HG02970 (cell line): ENCODE data around the gene KCNJ12.
"Not testable (repeated sequence)": the region's sequence is repeated elsewhere in the genome, so short reads cannot be mapped to it uniquely, and the experiment has no call there.

Experiments used
- ATAC-seq: cut with Tn5 transposase; IDR thresholded peaks from one replicate; pipeline ENCODE4 v1.9.1; 2021; ENCODE audit warnings: mild to moderate bottlenecking, moderate library complexity, moderate number of reproducible peaks; ENCODE audit not compliant: unreplicated experiment, low FRiP score

KCNJ12 gene

DNA sequence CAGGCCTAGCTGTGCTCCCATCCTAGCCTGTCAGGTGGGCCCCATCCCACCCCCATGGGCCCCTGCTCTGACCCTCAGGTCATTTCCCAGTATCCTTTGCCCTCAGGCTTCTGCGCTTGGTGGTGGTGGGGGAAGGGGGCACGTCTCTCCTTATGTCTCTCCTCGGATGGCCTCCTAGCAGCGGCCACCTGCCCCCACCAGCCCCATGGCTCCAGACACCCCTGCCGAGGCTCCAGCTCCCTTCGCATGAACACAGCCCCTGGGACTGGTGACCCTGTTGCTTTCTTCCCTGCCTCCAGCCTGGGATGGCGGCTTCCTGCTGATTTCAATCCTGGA is 27.3 kb upstream of the KCNJ12 start:
- not testable (repeated sequence) for ATAC-seq

DNA sequence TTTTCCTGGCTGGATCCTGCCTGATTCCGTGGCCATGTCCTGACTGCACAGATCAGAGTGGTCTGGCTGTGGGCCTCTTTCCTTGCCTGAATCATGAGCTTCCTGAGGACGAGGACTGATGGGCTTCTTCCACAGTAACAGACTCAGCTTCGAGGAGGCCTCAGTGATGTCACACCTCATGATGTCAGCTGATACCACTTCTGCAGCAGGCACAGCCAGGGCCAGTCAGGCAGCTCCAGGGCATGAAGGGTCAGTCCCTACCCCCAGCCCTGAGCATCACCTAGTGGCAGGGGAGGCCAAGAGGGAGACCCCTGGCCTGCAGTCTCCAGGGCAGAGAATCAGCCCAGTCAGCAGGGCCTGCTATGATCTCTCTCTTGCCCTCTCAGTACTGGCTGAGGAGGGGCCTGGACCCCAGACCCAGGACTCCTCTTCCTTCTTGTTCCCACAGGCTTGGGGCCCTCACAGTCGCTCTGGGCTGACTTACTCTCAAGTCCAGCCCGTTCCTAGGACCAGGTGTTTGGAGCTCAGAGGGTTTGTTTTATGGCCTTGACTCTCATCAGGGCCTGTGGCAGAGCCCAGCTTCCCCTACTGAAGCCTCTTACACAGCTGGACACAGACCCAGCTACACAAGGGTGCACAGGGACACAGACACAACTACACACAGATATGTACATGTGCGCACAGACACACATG is 26.7 kb upstream of the KCNJ12 start:
- ATAC-seq: not testable (repeated sequence)

DNA sequence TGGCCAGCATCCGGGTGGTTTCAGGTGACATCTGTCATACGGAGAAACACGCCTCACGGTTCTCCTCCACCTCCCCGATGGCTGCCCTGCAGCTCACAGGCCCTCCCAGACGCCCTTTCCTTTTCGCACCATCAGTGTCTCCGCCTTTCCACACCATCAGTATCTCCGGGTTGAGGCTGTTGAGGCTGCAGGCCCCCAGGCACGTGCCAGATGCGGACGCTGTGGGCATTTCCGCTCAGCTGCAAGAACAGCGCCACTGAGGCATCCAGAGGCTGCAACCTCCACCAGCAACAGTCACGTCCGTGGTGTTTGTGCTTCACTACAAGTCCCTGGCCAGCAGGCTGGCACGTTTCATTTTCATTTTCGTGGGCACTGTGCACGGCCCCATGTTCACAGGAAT is 25.7 kb upstream of the KCNJ12 start:
- not testable (repeated sequence) for ATAC-seq

DNA sequence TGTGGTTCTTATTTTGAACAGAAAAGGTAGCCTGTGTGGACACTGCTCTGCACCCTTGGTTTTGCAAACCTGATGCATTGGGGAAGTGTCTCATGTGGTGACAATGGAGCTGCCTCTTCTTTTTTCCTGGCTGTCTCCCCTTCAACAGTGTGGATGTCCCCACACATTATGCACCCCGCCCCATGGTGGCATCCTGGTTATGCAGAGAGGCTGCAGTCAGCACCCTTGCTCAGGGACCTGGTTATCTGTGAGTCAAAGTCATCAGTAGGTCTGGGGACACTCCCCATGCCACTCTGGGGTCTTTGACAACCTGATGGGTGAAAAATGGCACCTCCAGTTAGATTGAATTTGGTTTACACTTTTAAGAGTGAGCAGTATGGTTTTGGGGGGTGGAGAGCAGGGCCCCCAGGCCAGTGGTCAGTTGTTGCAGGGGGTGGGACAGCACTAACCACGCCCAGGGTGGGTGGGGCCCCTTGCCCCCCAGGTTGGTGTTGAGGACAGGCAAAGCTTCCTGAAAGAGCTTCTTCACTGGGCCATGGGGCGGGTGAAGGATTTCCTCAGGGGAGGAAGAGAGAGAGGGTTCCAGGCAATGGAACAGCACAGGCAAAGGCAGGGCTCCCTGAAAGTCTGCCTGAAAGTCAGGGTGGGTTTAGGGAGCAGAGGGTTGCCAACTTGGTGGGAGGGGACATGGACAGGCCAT is 24.6 kb upstream of the KCNJ12 start:
- ATAC-seq: no peak

DNA sequence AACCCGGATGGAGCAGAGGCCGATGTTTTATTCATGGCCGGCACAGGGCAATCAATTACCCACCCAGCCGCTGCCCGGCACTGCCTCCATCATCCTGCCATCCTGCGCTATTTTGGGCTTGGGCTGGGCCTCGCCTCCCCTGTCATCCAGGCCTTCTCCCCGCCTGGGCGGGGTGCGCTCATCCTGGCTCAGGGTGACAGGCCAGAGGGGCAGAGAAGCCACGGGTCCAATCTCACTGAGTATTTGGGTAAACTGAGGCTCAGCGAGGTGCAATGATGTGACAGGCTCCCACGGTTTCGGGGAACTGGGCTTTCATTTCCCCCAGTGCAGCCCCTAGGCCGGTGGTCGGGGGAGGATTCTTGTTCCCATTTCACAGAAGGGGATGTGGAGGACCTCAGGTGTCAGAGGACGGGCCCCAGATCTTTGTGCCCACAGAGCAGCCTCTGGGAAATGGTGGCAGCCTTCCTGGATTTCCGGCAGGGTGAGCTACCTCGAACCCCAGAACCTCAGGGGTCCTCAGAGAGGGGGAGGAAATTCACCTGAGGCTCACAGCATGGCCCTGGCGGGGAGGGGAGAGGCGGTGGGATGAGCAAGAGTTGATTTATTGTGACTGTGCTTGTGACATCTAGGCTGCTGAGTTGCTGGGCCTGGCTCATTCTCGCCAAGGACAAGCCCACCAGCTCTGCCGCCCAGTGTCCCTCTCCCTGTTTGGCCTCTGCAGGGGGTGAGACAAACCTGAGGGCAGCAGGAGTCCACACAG is 23.8 kb upstream of the KCNJ12 start:
- ATAC-seq: no peak

DNA sequence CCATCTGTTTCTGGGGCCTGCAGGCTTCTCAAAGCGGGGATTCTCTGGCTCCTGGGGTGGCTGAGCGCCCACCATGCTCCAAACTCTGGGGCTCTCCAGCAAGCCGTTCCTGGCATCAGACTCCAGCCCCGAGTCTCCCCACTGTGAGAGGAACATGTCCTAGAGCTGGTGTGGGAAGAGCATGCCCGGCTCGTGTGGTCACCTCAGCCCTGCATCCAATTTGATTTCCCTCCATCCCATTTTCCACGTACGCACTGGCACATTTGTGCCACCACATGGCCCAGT is 23.2 kb upstream of the KCNJ12 start:
- no peak for ATAC-seq

DNA sequence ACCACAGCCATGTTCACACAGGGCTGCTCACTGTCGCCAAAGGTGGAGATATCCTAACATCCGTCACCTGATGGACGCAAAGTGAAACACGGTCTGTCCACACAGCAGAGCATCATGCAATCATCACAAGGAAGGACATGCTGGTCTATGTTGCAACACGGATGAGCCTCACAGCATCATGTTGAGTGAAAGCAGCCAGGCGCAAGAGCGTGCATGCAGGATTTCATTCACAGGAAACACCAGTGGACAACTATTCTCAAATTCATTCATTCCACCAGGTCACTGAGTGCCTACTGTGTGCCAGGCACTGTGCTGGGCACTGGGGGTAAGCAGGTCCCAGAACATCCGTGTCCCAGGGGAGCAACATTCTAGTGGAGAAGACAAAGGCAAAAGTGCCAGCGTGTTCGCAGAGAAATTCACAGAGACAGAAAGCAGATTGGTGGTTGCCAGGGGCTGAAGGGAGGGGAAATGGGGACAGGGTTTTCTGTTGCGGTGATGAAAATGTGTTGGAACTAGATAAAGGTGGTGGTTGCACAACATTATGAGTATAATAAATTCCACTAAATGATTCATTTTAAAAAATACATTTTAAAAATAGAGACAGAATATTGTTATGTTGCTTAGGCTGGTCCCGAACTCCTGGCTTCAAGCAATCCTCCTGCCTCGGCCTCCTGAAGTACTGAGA is 22.7 kb upstream of the KCNJ12 start:
- ATAC-seq: no peak

DNA sequence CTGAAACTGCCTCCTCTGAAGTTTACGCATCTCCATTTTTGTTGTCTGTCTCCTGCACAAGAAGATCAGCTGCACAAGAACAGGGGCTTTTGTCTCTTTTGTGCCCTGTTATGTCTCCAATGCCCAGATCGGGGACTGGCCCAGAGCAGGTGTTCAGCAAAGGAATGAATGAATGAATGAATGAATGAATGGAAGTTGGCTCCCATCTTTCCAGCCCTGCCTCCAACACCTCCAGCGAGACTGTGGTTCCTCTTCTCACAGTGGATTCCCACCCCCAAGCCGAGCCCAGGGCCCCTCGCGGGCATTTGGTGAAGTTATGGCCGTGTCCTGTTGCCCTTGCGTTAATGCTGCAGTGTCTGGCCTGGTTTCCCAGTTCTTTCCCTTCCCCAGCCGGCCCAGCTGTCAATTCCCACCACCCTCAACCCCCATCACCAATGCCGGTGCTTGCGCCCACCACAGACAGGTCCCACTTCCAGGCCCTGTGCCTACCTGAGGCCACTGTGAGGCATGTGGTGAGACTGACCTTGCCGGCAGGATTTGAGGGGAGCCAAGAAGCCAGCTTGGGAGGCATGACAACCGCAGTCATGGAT is 21.3 kb upstream of the KCNJ12 start:
- no peak for ATAC-seq

DNA sequence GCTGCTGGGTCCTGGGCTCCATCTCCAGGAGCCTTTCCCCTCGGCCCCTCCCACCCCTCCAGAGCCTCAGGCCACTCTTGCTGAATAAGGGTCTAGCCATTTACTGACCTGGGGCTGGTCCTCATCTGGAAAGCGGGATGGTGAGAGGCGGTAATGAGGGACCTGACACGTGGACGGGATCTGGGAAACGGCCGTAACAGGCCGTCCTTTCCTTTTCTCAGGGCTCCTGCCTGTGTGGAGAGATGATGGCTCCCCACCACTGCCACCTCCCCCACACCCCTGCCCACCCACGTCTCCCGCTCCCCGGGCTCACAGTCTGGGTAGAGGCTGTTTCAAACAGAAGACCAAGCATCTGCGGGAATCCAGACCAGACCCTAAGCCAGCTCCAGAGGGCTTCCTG is 20.6 kb upstream of the KCNJ12 start:
- ATAC-seq: no peak

DNA sequence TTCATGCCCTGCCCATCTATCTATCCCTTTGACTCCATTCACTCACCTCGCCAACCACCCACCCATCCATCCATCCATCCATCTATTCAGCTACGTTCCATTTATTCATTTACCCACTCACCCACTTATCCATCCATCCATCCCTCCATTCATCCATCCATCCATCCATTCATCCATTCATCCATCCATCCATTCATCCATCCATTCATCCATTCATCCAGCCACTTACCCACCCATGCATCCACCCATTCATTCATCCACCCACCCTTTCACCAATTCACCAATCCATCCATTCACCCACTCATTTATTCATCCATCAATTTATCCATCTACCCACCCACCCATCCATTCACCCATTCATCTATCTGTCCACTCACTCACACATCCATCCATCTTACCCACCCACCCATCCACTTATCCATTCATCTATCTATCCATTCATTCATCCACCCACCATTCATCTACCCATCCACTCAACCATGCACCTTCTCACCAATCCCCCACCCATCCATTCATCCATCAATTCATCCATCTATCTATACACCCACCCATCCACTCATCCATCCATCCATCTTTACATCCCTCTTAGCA is 19.5 kb upstream of the KCNJ12 start:
- no peak for ATAC-seq

DNA sequence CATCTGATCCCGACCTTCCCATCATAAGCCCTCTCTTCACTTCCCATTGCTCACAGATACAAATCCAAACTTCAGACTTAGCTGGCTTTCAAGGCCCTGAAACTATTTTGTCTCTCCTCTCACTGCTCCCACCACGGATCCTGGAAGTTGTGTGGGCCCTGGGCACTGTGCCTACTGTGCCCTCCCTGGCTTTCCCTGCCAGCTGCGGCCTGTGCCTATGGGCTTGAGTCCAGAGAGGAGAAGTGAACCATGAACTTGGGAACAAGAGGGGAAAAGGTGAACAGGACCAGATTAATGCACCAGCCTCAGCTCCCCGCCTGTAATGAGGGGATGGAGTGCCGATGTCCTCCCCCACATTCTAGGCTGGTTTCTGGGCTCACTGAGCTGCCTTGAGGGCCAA is 18.9 kb upstream of the KCNJ12 start:
- no peak for ATAC-seq

DNA sequence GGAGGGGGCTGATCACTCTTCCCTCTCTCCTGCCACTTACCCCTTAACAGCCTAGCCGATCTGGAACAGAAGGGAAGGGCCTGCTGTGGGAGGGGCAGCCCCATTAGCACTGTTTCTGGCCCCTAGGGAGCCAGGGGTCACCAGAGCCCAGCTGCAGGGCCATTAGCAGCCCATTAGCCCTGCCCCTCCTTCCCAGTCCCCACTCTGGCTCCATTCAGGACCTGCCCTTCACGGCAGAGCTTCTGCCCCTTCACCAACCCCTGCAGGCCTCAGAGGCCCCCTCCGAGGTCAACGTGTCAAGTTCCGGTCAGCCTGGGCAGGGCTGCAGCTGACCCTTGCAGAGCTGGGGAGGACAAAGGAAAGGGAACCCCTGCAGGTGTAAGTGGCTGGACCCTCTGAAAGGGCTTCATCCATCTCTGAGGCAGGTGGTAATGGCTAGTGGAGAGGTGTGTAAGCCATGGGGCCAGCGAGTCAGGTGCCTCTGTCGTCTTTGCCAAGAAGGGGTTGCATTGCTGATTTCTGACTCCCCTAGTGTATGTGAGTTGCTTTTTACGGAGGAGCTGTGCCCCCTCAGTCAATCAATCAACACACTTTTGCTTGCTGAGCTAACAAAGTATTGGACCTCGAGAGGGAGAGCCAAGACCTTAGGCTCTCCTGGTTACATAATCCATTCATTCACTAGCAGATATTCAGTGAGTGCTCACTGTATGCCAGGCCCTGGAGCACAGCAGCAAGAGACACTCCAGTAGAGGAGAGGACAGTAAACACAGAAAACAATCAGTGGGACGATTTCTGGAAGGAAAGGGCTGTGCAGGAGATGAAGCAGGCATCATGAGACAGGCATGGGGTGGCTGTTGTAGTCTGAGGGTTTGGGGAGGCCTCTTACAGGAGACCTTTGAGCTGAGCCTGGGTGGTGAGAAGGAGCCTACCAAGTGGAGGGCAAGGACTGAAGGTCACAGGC is 18.2 kb upstream of the KCNJ12 start:
- no peak for ATAC-seq

DNA sequence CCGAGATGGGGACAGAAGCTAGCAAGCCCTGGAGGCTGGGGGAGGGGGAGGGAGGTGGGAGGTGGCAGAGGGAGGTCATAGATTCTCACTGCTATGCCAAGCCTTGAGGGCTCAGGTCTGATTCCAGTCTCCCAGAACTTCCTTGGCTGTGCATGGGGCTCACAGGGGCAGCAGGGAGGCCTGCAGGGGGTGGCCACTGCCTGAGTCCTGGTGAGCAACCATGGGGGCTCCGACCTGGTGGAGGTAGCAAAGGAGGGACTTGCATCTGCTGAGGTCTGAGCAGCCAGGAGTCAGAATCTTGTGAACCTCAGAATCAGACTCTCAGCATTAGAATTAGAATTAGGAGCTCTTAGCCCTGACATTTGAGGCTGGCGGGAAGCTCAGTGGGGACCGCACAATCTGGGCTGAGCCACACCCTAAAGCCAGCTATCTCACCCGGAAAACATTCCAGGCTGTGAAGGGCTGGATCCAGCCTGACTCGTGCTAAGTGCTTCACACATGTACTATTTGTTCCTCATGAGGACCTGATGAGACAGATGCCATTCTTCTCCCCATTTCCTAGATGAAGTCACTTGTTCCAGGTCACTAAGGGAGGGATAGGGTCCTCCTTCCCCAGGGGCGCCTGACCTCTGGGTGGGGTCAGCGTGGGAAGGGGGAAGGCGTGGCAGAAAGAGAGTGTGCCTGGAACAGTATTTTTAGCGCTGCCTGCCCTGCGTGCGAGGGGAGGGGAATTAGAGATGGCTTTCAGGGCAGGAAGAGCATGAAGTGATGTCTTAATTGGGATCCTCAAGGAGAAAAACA is 17.3 kb upstream of the KCNJ12 start:
- ATAC-seq: no peak

DNA sequence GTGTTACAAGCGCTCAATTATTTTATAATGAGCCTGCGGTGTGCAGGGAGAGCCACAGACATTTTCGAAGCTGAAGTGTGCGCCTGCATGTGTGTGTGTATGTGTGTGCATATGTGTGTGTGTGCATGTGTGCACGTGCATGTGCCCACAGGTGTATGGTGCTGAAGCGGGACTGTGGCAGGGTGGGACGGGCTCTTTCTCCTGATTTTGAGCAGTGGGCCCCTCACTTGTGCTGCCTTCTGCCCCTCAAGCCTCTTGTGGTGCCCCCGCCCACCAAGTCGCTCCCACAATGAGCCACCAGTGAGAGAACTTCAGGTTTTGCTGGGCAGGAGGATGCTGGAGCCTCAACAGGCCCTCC is 16.7 kb upstream of the KCNJ12 start:
- ATAC-seq: no peak

DNA sequence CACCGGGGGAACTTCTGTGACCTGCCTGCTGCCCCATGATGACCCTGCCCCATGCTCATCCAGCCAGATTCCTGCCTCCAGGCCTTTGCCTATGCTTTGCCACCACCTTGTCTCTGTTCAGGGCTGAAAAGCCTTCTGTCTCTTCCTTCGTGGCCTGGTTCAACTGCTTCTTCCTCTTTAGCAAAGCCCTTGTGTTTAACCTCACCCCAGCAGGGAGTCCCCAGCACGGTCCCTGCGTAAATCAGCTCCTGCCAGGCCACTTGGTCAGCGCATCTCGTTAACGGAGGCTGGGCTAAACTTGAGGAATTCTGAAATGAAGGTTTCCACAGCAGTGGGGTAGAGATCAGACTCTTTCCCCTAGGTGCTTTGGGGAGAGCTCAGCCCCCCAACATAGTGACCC is 16.1 kb upstream of the KCNJ12 start:
- ATAC-seq: no peak

DNA sequence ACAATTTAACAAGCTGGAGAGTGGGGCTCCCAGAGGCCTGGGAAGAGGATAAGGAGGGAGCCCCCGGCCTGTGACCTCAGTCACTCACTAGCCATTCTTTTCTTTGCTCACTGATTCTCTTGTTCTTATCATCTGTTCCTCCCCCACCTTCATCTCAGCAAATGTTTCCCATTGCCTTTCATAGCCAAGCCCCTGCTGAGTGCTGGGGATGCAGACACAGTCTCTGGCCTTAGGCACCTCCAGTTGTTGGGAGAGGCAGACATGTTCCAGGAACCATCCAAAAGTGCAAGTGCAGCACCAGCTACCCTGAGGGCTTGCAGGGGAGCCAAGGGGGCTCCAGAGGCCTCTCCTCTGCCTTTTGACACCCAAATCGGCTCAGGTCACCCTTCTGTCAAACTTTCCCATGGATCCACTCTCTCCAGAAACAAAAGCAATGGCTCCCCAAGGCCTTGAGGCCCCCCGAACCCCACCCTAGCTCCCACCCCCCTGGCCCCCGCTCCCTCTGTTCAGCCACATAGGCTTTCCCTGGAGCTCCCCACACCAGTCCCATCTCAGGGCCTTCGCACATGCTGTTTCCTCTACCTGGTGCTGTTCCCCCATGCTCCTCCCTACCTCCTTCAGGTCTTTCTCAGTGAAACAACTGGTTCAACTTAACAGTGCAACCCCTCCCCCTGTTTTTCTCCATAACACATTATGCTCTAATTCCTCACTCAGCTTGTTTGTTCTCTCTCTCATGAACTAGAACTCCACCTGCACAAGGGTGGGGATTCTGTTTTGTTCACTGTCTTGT is 14.9 kb upstream of the KCNJ12 start:
- no peak for ATAC-seq

DNA sequence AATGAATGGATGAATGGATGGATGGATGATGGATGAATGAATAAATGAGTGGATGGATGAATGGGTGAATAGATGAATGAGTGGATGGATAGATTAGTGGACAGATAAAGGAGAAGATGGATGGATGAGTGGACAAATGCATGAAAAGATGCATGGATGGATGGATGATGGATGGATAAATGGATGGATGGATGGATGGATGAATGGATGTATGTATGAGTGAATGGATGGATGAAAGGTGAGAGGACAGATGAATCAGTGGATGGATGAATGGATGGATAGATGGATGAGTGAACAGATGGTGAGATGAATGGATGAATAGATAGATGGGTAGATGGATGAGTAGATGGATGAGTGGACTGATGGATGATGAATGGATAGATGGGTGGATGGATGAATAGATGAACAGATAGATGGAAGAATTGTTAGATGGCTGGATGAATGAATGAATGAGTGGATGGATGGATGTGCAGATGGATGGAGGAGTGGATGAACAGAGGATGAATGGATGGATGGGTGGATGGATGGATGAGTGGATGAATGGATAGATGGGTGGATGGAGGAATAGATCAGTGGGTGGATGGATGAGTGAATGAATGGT is 13.7 kb upstream of the KCNJ12 start:
- no peak for ATAC-seq
